Colonic mucosa (tissue), 4 donors: ENCODE measurements around the gene BRI3. TPM values are rescaled to one million over a fixed set of nuclear protein-coding genes. Genes with fewer than 3 reads are reported as not detected.

ENCODE experiments used
- DNase-seq: peaks from one replicate; pipeline ENCODE4 v3.0.0-alpha.2; 2020
- H3K27ac ChIP-seq: fragments of 200-600 bp; one replicate; pipeline ENCODE4 v1.8.0; 2021
- H3K27me3 ChIP-seq: fragments of 200-600 bp; one replicate; pipeline ENCODE4 v1.8.0; 2021
- H3K36me3 ChIP-seq: fragments of 200-600 bp; one replicate; pipeline ENCODE4 v1.8.0; 2021
- H3K4me1 ChIP-seq: fragments of 200-600 bp; one replicate; pipeline ENCODE4 v1.8.0; 2021; ENCODE audit warnings: mild to moderate bottlenecking
- H3K4me3 ChIP-seq: fragments of 200-600 bp; one replicate; pipeline ENCODE4 v1.8.0; 2021
- H3K9ac ChIP-seq, 2 donors: one replicate each; pipeline ENCODE4 v1.7.0; 2013; ENCODE audit warnings: control low read depth in 2 of 2, low read depth in 2 of 2, low read length in 2 of 2
- H3K9me3 ChIP-seq: fragments of 200-600 bp; one replicate; pipeline ENCODE4 v1.8.0; 2021
- CTCF ChIP-seq: fragments of 200-600 bp; IDR thresholded peaks from one replicate; pipeline ENCODE4 v1.8.0; 2022; ENCODE audit warnings: antibody characterized with exemption, mild to moderate bottlenecking
- intact Hi-C: fragments of 100-400 bp; cut with DNase I; formaldehyde crosslinking; loops from one replicate; pipeline ENCODE4 v1.14.1; 2022
- total RNA-seq, 2 donors: library from RNA; stranded (reverse); fragmentation: NEBNext Ultra II Directional in 1 of 2; extraction: Animal tissue kit (Norgen Biotek cat#: 25700) in 1 of 2; gene quantifications; one replicate each; pipeline ENCODE4 v1.2.1, GENCODE V29; 2021
- donor health status: healthy.
- donor health status: DM: no; HTN: no; CAD: no.
- donor health status: DM: no; HTN: no; CAD: no.

Gene BRI3
- total RNA-seq, 2 donors from 2014 or later, result 152 to 187 TPM

- no peak for TF ChIP-seq CTCF
- Histone ChIP-seq H3K27me3 (no peaks in the 10 kb centered on the region), H3K27ac (no peak overlapping the region), H3K9me3 (no peaks in the 10 kb centered on the region), H3K9ac (no peak overlapping the region), H3K4me3 (no peak overlapping the region), H3K36me3 (no peaks in the 10 kb centered on the region), H3K4me1 (no peaks in the 10 kb centered on the region)
- intact Hi-C loops, result no loop called here
- no peak for DNase-seq
Observed at GRCh38 chr7:98338441-98338840, 57.0 kb downstream of the BRI3 start.

- no peak for TF ChIP-seq CTCF
- H3K9me3 ChIP-seq, result no peaks in the 10 kb centered on the region
- no peaks in the 10 kb centered on the region for H3K27me3 ChIP-seq
- H3K36me3 ChIP-seq, result no peaks in the 10 kb centered on the region
- intact Hi-C loops, result no loop called here
- no peak for DNase-seq
- no peak overlapping the region for H3K27ac ChIP-seq
- no peak overlapping the region for H3K4me3 ChIP-seq
- H3K9ac ChIP-seq, result no peak overlapping the region
- H3K4me1 ChIP-seq, result no peaks in the 10 kb centered on the region
Observed at GRCh38 chr7:98339043-98339442, 57.6 kb downstream of the BRI3 start.

- no peak for TF ChIP-seq CTCF
Observed at GRCh38 chr7:98341106-98341505, 59.6 kb downstream of the BRI3 start.

More at GRCh38 chr7:98341106-98341505, 59.6 kb downstream of the BRI3 start:
- Histone ChIP-seq H3K36me3 (no peaks in the 10 kb centered on the region), H3K9ac (no peak overlapping the region), H3K9me3 (no peaks in the 10 kb centered on the region), H3K27ac (no peak overlapping the region), H3K27me3 (no peaks in the 10 kb centered on the region), H3K4me3 (no peak overlapping the region), H3K4me1 (no peaks in the 10 kb centered on the region)
- DNase-seq, result no peak
- intact Hi-C loops, result no loop called here

Other genes starting within 250 kb of the BRI3 start
- 10 to 100 TPM; 37.2 to 61.2 TPM for gene LMTK2, start 174.8 kb upstream of the BRI3 start, total RNA-seq
- gene BHLHA15, start 70.2 kb upstream of the BRI3 start, total RNA-seq, result 1 to 10 TPM in 1 of 2 donors, under 1 TPM in 1; 0.67 to 2.4 TPM
- gene TECPR1, start 29.5 kb upstream of the BRI3 start, total RNA-seq, result 10 to 100 TPM; 20.3 to 44.5 TPM
- gene BAIAP2L1, start 119.4 kb downstream of the BRI3 start, total RNA-seq, result 10 to 100 TPM; 63.9 to 66.2 TPM